ENCODE measurements around the gene COA1. TPM values are rescaled to one million over a fixed set of nuclear protein-coding genes. Genes with fewer than 3 reads are reported as not detected.

COA1 gene
- total RNA-seq, 1 donor from 2014 or later = 47.9 TPM

GRCh38 chr7:43589728-43590127 lies 139.6 kb downstream of the COA1 start:
- DNase-seq = no peak

Other genes with a start within 250 kb of the COA1 start
- 26.6 TPM for gene STK17A, start 146.4 kb downstream of the COA1 start, total RNA-seq
- 19.0 TPM for gene BLVRA, start 29.2 kb upstream of the COA1 start, total RNA-seq
- 22.5 TPM for gene MRPS24, start 140.0 kb upstream of the COA1 start, total RNA-seq
- gene URGCP, start 177.1 kb upstream of the COA1 start, total RNA-seq = 18.3 TPM
- gene UBE2D4, start 196.9 kb upstream of the COA1 start, total RNA-seq = 6.9 TPM

All from skin of body (tissue), 2 donors.